Loucy (cell line): ENCODE measurements around the gene TRIO.

Experiments
- H2AFZ ChIP-seq: fragments of 200-600 bp; sonication (generic); 2 replicates; pipeline ENCODE4 v1.6.0; 2016; ENCODE audit warnings: antibody characterized with exemption, mild to moderate bottlenecking, low read length, moderate library complexity
- H3F3A ChIP-seq: fragments of 200-600 bp; 2 replicates; pipeline ENCODE4 v1.6.0; 2016; ENCODE audit warnings: antibody characterized with exemption, low read depth, mild to moderate bottlenecking
- H3K27me3 ChIP-seq: fragments of 200-600 bp; sonication (generic); 2 replicates; pipeline ENCODE4 v1.6.1; 2014; ENCODE audit warnings: low read length, mild to moderate bottlenecking; ENCODE audit not compliant: insufficient read depth, poor library complexity, severe bottlenecking
- H3K36me3 ChIP-seq: fragments of 200-600 bp; sonication (generic); 2 replicates; pipeline ENCODE4 v1.6.1; 2016; ENCODE audit warnings: low read length; ENCODE audit not compliant: insufficient read depth
- H3K4me1 ChIP-seq: fragments of 200-600 bp; sonication (generic); 2 replicates; pipeline ENCODE4 v1.5.1; 2014; ENCODE audit warnings: low read length, mild to moderate bottlenecking; ENCODE audit not compliant: insufficient read depth, poor library complexity, severe bottlenecking
- H3K4me2 ChIP-seq: fragments of 200-600 bp; sonication (generic); 2 replicates; pipeline ENCODE4 v1.6.0; 2014; ENCODE audit warnings: antibody characterized with exemption, low read length, low read depth, mild to moderate bottlenecking; ENCODE audit not compliant: poor library complexity, severe bottlenecking
- H3K4me3 ChIP-seq: fragments of 200-600 bp; sonication (generic); 2 replicates; pipeline ENCODE4 v1.5.1; 2014; ENCODE audit warnings: low read length, mild to moderate bottlenecking, mixed read lengths; ENCODE audit not compliant: poor library complexity, severe bottlenecking
- H3K79me2 ChIP-seq: fragments of 200-600 bp; sonication (generic); 2 replicates; pipeline ENCODE4 v1.6.1; 2014; ENCODE audit warnings: low read length; ENCODE audit not compliant: insufficient read depth
- H3K9ac ChIP-seq: fragments of 200-600 bp; sonication (generic); 2 replicates; pipeline ENCODE4 v1.6.0; 2014; ENCODE audit warnings: mild to moderate bottlenecking, low read depth, low read length, moderate library complexity; ENCODE audit not compliant: poor library complexity, severe bottlenecking
- H3K9me2 ChIP-seq: fragments of 200-600 bp; sonication (generic); replicated peaks from 2 replicates; pipeline ENCODE4 v1.6.1; 2016; ENCODE audit warnings: low read depth, low read length, mixed read lengths
- H3K9me3 ChIP-seq: fragments of 200-600 bp; sonication (generic); 2 replicates; pipeline ENCODE4 v1.6.1; 2014; ENCODE audit warnings: mild to moderate bottlenecking, antibody characterized with exemption, low read length, low read depth; ENCODE audit not compliant: insufficient read depth
- H4K20me1 ChIP-seq: fragments of 200-600 bp; sonication (generic); 2 replicates; pipeline ENCODE4 v1.6.0; 2014; ENCODE audit warnings: antibody characterized with exemption, low read length, mild to moderate bottlenecking; ENCODE audit not compliant: insufficient read depth, poor library complexity, severe bottlenecking
- CTCF ChIP-seq: fragments of 200-600 bp; sonication (generic); conservative IDR thresholded peaks from 2 replicates; pipeline ENCODE4 v1.5.1; 2014; ENCODE audit warnings: mild to moderate bottlenecking, antibody characterized with exemption, low read length
- EZH2phosphoT487 ChIP-seq: fragments of 200-600 bp; IDR thresholded peaks from 2 replicates; pipeline ENCODE4 v1.6.1; 2018; ENCODE audit warnings: antibody characterized with exemption, mild to moderate bottlenecking, moderate library complexity, borderline replicate concordance

Gene TRIO

GRCh38 chr5:14184082-14184481, 40.9 kb downstream of the TRIO start:
- H3K36me3 ChIP-seq = no peaks in the 10 kb centered on the region
- H3K4me3 ChIP-seq = no peak overlapping the region
- no peaks in the 10 kb centered on the region for H3K9me3 ChIP-seq
- TF ChIP-seq EZH2phosphoT487 (no peak), CTCF (no peak)
- peaks cover 26% of the 10 kb centered on the region for H3K4me1 ChIP-seq
- no peak overlapping the region for H3K4me2 ChIP-seq
- H3F3A ChIP-seq = no peaks in the 10 kb centered on the region
- peaks cover 78% of the 10 kb centered on the region for H4K20me1 ChIP-seq
- no peaks in the 10 kb centered on the region for H3K9me2 ChIP-seq
- no peak overlapping the region for H2AFZ ChIP-seq
- peaks cover 98% of the 10 kb centered on the region for H3K79me2 ChIP-seq
- H3K9ac ChIP-seq = no peak overlapping the region
- no peaks in the 10 kb centered on the region for H3K27me3 ChIP-seq

GRCh38 chr5:14184725-14185124, 41.6 kb downstream of the TRIO start:
- peaks cover 26% of the 10 kb centered on the region for H3K4me1 ChIP-seq
- peaks cover 99% of the 10 kb centered on the region for H3K79me2 ChIP-seq
- no peak overlapping the region for H3K9ac ChIP-seq

GRCh38 chr5:14185326-14186058, 42.4 kb downstream of the TRIO start:
- Histone ChIP-seq H3K9ac (no peak overlapping the region), H3K9me2 (no peaks in the 10 kb centered on the region), H3K4me2 (no peak overlapping the region), H3K9me3 (no peaks in the 10 kb centered on the region), H3K4me1 (peaks cover 26% of the 10 kb centered on the region), H3K79me2 (peaks cover 99% of the 10 kb centered on the region), H4K20me1 (peaks cover 75% of the 10 kb centered on the region), H2AFZ (no peak overlapping the region), H3K27me3 (no peaks in the 10 kb centered on the region), H3F3A (no peaks in the 10 kb centered on the region), H3K36me3 (no peaks in the 10 kb centered on the region), H3K4me3 (no peak overlapping the region)
- TF ChIP-seq CTCF (no peak), EZH2phosphoT487 (no peak)

More at GRCh38 chr5:14184725-14185124, 41.6 kb downstream of the TRIO start:
- H3K9me3 ChIP-seq = no peaks in the 10 kb centered on the region
- no peaks in the 10 kb centered on the region for H3K9me2 ChIP-seq
- no peaks in the 10 kb centered on the region for H3K27me3 ChIP-seq
- no peaks in the 10 kb centered on the region for H3F3A ChIP-seq
- no peak overlapping the region for H3K4me2 ChIP-seq
- no peaks in the 10 kb centered on the region for H3K36me3 ChIP-seq
- no peak overlapping the region for H2AFZ ChIP-seq
- TF ChIP-seq EZH2phosphoT487 (no peak), CTCF (no peak)
- H4K20me1 ChIP-seq = peaks cover 73% of the 10 kb centered on the region
- no peak overlapping the region for H3K4me3 ChIP-seq
